K562 (cell line): ENCODE measurements around the gene EMP2. TPM values are rescaled to one million over a fixed set of nuclear protein-coding genes. Genes with fewer than 3 reads are reported as not detected.

Source experiments
- ATAC-seq: fragments of 200-7000 bp; cut with Tn5 transposase; 3 replicates; pipeline ENCODE4 v1.9.1; 2020; ENCODE audit warnings: moderate library complexity
- BruUV-seq: library from RNA; stranded (reverse); fragments of 400-500 nt; replicated peaks from 2 replicates; lab custom pipeline; 2021; lab: Mats Ljungman, UMichigan
- CTCF ChIA-PET: fragments of 300-600 bp; formaldehyde crosslinking; extraction: SDS; loops from one replicate; lab custom pipeline; 2021; ENCODE audit warnings: low intra/inter-chr PET ratio; lab: Yijun Ruan, JAX
- POLR2A ChIA-PET: fragments of 300-600, 350-650 bp; sonication (Branson Sonifier 250); formaldehyde crosslinking; extraction: SDS; loops from one replicate; lab custom pipeline; 2021; ENCODE audit warnings: antibody characterized with exemption, inconsistent platforms; lab: Yijun Ruan, JAX
- DNase-seq, 4 experiments: peaks; one replicate each; pipeline versions ENCODE4 v3.0.0 to v3.0.0-alpha.2; 2011 to 2018; ENCODE audit warnings: low spot score in 3 of 4, mixed read lengths in 3 of 4; ENCODE audit errors: extremely low read depth in 1 of 4
- FAIRE-seq: peaks from 2 replicates; lab custom pipeline; 2011; peaks lifted over from hg19 to GRCh38; lab: Jason Lieb, UNC
- H2AFZ ChIP-seq: 2 replicates; pipeline ENCODE4 v1.6.0; 2011; ENCODE audit warnings: low read depth, low read length, control low read depth, inconsistent platforms
- H3K27ac ChIP-seq: fragments of 200-600 bp; 3 replicates; pipeline ENCODE4 v1.8.0; 2011; ENCODE audit warnings: low read depth, mild to moderate bottlenecking, control low read depth, inconsistent platforms, low read length, moderate library complexity, mixed read lengths; ENCODE audit errors: extremely low read depth
- H3K27me3 ChIP-seq, 2 experiments: fragments of 300-600 bp in 1 of 2; 2 replicates in 1 of 2; 3 replicates in 1 of 2; pipeline versions ENCODE4 v1.6.0 to v1.8.0; 2011; ENCODE audit warnings: inconsistent platforms in 2 of 2, low read length in 2 of 2, mild to moderate bottlenecking in 1 of 2, mixed read lengths in 1 of 2, moderate library complexity in 1 of 2; ENCODE audit not compliant: control insufficient read depth in 2 of 2, insufficient read depth in 2 of 2
- H3K36me3 ChIP-seq: fragments of 300-600 bp; 3 replicates; pipeline ENCODE4 v1.8.0; 2011; ENCODE audit warnings: mild to moderate bottlenecking, low read length, inconsistent platforms; ENCODE audit not compliant: control insufficient read depth, insufficient read depth
- H3K4me1 ChIP-seq, 2 experiments: fragments of 200-600 bp in 1 of 2; replicated peaks in 1 of 2; 2 replicates in 1 of 2; 3 replicates in 1 of 2; pipeline versions ENCODE4 v1.5.1 to v1.8.0; 2011; ENCODE audit warnings: inconsistent platforms in 2 of 2, low read length in 2 of 2, mild to moderate bottlenecking in 1 of 2, mixed read lengths in 1 of 2, moderate library complexity in 1 of 2; ENCODE audit not compliant: control insufficient read depth in 2 of 2, insufficient read depth in 2 of 2
- H3K4me2 ChIP-seq: 2 replicates; pipeline ENCODE4 v1.6.1; 2011; ENCODE audit warnings: low read length, control low read depth, inconsistent platforms, mixed read lengths; ENCODE audit not compliant: insufficient read depth
- H3K4me3 ChIP-seq: fragments of 200-600 bp; sonication (generic), shearing (Covaris generic); 2 replicates; pipeline ENCODE4 v1.5.1; 2016; ENCODE audit warnings: control low read depth, inconsistent platforms
- H3K79me2 ChIP-seq: fragments of 200-600 bp; 3 replicates; pipeline ENCODE4 v1.8.0; 2011; ENCODE audit warnings: low read length, inconsistent platforms; ENCODE audit not compliant: control insufficient read depth, insufficient read depth
- H3K9ac ChIP-seq, 2 experiments: 2 replicates each; pipeline versions ENCODE4 v1.6.0 to v1.6.1; 2011; ENCODE audit warnings: low read depth in 2 of 2, low read length in 2 of 2, control low read depth in 1 of 2, inconsistent platforms in 1 of 2, mild to moderate bottlenecking in 1 of 2, mixed read lengths in 1 of 2; ENCODE audit not compliant: insufficient read depth in 1 of 2
- H3K9me1 ChIP-seq: one replicate; pipeline ENCODE4 v1.6.0; 2011; ENCODE audit warnings: inconsistent platforms, mild to moderate bottlenecking, low read length, moderate library complexity; ENCODE audit not compliant: control insufficient read depth, insufficient read depth
- H3K9me3 ChIP-seq: replicated peaks from 2 replicates; pipeline ENCODE4 v1.5.1; 2011; ENCODE audit warnings: low read depth, low read length, inconsistent platforms; ENCODE audit not compliant: control insufficient read depth, insufficient read depth
- H4K20me1 ChIP-seq: replicated peaks from 2 replicates; pipeline ENCODE4 v1.6.1; 2011; ENCODE audit warnings: low read length, inconsistent platforms, mixed read lengths; ENCODE audit not compliant: control insufficient read depth, insufficient read depth
- CEBPG ChIP-seq, 3 experiments: fragments of 200-800 bp in 1 of 3; sonication (Bioruptor generic) in 1 of 3; sonication (generic) in 1 of 3; formaldehyde crosslinking in 1 of 3; IDR thresholded peaks in 2 of 3; conservative IDR thresholded peaks in 1 of 3; 2 replicates each; pipeline versions ENCODE4 v1.6.1 to v1.8.0; 2016 to 2022; ENCODE audit warnings: missing compliant biosample characterization in 2 of 3, missing genetic modification characterization in 2 of 3, mild to moderate bottlenecking in 1 of 3, missing genetic modification reagents in 1 of 3
- FOSL1 ChIP-seq: fragments of 200-800 bp; sonication (Bioruptor generic); conservative IDR thresholded peaks from 2 replicates; pipeline ENCODE4 v1.6.1; 2016; ENCODE audit warnings: missing genetic modification characterization, missing compliant biosample characterization
- MYBL2 ChIP-seq, 2 experiments: fragments of 450-650 bp in 1 of 2; sonication (generic) in 1 of 2; formaldehyde crosslinking in 1 of 2; IDR thresholded peaks; 2 replicates each; pipeline versions ENCODE4 v1.6.1 to v1.8.1; 2017 to 2022; ENCODE audit warnings: borderline replicate concordance in 1 of 2, inconsistent platforms in 1 of 2, low read depth in 1 of 2, mild to moderate bottlenecking in 1 of 2, missing genetic modification reagents in 1 of 2, moderate library complexity in 1 of 2
- MYC ChIP-seq, 2 experiments: fragments of 250-450 bp in 1 of 2; sonication (Bioruptor Pico) in 1 of 2; IDR thresholded peaks; 2 replicates each; pipeline versions ENCODE4 v1.5.1 to v1.6.1; 2012 to 2021; ENCODE audit warnings: low read depth in 2 of 2, borderline replicate concordance in 1 of 2, improper control_type of control experiment in 1 of 2, low read length in 1 of 2, mild to moderate bottlenecking in 1 of 2, moderate library complexity in 1 of 2
- ZKSCAN1 ChIP-seq: fragments of 150-350 bp; IDR thresholded peaks from 2 replicates; pipeline ENCODE4 v1.6.1; 2016; ENCODE audit warnings: low read depth, low read length
- WGBS: fragments of 100-300 bp; shearing (Covaris generic); methylation state at CpG from one replicate; pipeline ENCODE4 v1.1.6; 2016; ENCODE audit warnings: low coverage, mixed read lengths; ENCODE audit not compliant: insufficient coverage; ENCODE audit errors: missing lambda C conversion rate; 5-methylcytosine and 5-hydroxymethylcytosine counted together
- in situ Hi-C: fragments of 300-500 bp; cut with MboI; formaldehyde crosslinking; loops from 4 replicates; pipeline ENCODE4 v1.15.0; 2018; ENCODE audit warnings: inconsistent platforms, mixed read lengths
- intact Hi-C: fragments of 100-400 bp; cut with micrococcal nuclease; formaldehyde crosslinking; loops from 2 replicates; pipeline ENCODE4 v1.14.2; 2022
- polyA plus RNA-seq, 8 experiments: library from polyadenylated mRNA; depleted of rRNA in 4 of 8; stranded (reverse) in 5 of 8; unstranded in 3 of 8; fragments of >200 nt; fragmentation: Nextera tagmentation in 2 of 8; fragmentation: Illumina TruSeq in 1 of 8; extraction: Ambion mirVana in 2 of 8; extraction: Trizol in 1 of 8; gene quantifications; 2 replicates each; pipeline versions ENCODE4 v1.2.1 to v1.2.3, GENCODE V29; 2011 to 2014; ENCODE audit warnings: inconsistent platforms in 1 of 8, missing spikeins in 1 of 8
- total RNA-seq, 7 experiments: library from RNA; depleted of rRNA in 6 of 7; stranded (reverse); fragments of >200 nt in 6 of 7; fragmentation: Illumina TruSeq in 2 of 7; extraction: Trizol in 2 of 7; gene quantifications; 2 replicates each; pipeline versions ENCODE4 v1.2.1 to v1.2.3, GENCODE V29; 2011 to 2021; ENCODE audit warnings: low replicate concordance in 1 of 7
- TF ChIP-seq, protein P1 (sequence below): fragments of 150-350 bp; IDR thresholded peaks from 2 replicates; pipeline ENCODE4 v1.6.1; 2014; ENCODE audit warnings: low read depth, mild to moderate bottlenecking, low read length, borderline replicate concordance

Gene EMP2
- total and polyA plus RNA-seq, 9 of the 15 experiments (the other 6 are each of a cell fraction or from before 2014, with no cell fraction given), result 0.73 to 6.2 (median 3.1) TPM

DNA sequence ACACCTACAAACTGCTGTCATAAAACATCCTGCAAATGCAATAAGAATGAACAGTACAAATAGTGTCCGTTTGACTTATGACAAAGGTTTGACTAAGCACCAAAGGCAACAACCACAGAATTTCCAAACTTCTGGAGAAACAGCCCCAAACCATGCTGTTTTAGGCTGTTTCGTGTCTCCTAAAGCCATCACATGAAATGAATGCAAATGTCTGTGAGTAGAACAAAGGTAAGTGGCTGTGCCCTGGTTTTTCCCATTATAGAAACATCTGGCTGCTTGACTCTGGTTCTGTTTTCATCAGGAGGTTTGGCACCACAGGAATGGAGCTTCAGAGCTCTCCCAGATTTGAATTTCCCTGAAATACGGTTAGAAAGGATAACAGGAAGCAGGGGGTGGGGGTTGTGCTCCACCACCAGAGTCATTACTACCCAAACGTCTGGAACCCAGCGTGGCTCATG lies 4.6 kb upstream of the EMP2 start:
- no peak overlapping the region for H3K27ac ChIP-seq
- peaks cover 0 to 9% of the 10 kb centered on the region in 2 experiments; a peak in 4 of 5 replicates for H3K4me1 ChIP-seq
- no peak for FAIRE-seq
- H3K4me2 ChIP-seq, result no peak overlapping the region
- POLR2A ChIA-PET, result interaction anchor here (0.6 kb wide), 1 partner anchor 25 kb away, joined by 6 read pairs; no protein-coding TSS in a partner anchor
- no peak for DNase-seq
- no peaks in the 10 kb centered on the region for H3K36me3 ChIP-seq
- no peak for TF ChIP-seq FOSL1
- TF ChIP-seq MYBL2 (IDR thresholded peaks at IDR 0.05; ENCODE audit: low read depth), result no peak
- TF ChIP-seq MYBL2 (CRISPR knock-in tag; IDR thresholded peaks at IDR 0.05; ENCODE audit: borderline replicate concordance), result no peak
- TF ChIP-seq, protein P1, sequence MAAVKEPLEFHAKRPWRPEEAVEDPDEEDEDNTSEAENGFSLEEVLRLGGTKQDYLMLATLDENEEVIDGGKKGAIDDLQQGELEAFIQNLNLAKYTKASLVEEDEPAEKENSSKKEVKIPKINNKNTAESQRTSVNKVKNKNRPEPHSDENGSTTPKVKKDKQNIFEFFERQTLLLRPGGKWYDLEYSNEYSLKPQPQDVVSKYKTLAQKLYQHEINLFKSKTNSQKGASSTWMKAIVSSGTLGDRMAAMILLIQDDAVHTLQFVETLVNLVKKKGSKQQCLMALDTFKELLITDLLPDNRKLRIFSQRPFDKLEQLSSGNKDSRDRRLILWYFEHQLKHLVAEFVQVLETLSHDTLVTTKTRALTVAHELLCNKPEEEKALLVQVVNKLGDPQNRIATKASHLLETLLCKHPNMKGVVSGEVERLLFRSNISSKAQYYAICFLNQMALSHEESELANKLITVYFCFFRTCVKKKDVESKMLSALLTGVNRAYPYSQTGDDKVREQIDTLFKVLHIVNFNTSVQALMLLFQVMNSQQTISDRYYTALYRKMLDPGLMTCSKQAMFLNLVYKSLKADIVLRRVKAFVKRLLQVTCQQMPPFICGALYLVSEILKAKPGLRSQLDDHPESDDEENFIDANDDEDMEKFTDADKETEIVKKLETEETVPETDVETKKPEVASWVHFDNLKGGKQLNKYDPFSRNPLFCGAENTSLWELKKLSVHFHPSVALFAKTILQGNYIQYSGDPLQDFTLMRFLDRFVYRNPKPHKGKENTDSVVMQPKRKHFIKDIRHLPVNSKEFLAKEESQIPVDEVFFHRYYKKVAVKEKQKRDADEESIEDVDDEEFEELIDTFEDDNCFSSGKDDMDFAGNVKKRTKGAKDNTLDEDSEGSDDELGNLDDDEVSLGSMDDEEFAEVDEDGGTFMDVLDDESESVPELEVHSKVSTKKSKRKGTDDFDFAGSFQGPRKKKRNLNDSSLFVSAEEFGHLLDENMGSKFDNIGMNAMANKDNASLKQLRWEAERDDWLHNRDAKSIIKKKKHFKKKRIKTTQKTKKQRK, result no peak
- TF ChIP-seq ZKSCAN1, result no peak
- no peak for TF ChIP-seq CEBPG (CRISPR knock-in tag; IDR thresholded peaks at IDR 0.05)
- no peak for TF ChIP-seq CEBPG (tag; conservative IDR thresholded peaks at IDR 0.05 in 1 of 2, IDR thresholded peaks at IDR 0.05 in 1 of 2)
- TF ChIP-seq MYC (IDR thresholded peaks at IDR 0.05; ENCODE audit: low read depth, low read length), result no peak
- TF ChIP-seq MYC (CRISPR knock-in tag; IDR thresholded peaks at IDR 0.05; ENCODE audit: borderline replicate concordance, low read depth), result no peak
- TF ChIP-seq, all 486 proteins: peak for 0
- H3K27me3 ChIP-seq, result peaks cover 42 to 69% of the 10 kb centered on the region in 2 experiments
- H3K9me3 ChIP-seq, result no peaks in the 10 kb centered on the region
- no peak overlapping the region for H3K9ac ChIP-seq
- no peaks in the 10 kb centered on the region for H3K79me2 ChIP-seq
- H4K20me1 ChIP-seq, result no peaks in the 10 kb centered on the region; the same call in 1 of the 2 replicates
- no peak overlapping the region for H2AFZ ChIP-seq
- WGBS, result 2% methylated on average over 5 of the region's 5 CpGs
- no peak overlapping the region for H3K4me3 ChIP-seq
- no TSS peak for BruUV-seq
- intact Hi-C loops, result no loop called here
- peaks cover 2% of the 10 kb centered on the region for H3K9me1 ChIP-seq
- in situ Hi-C loops, result no loop called here
- CTCF ChIA-PET, result no interaction called here
- no peak for ATAC-seq
